Mammary epithelial cell (primary cell): ENCODE data around the gene ADAMTS3.

ENCODE experiments used
- EZH2 ChIP-seq: IDR thresholded peaks from 2 replicates; pipeline ENCODE4 v1.6.1; 2012; ENCODE audit warnings: low read length, inconsistent platforms, borderline replicate concordance
- TF ChIP-seq, protein P1 (sequence below), 2 donors: IDR thresholded peaks in 1 of 2; conservative IDR thresholded peaks in 1 of 2; 2 replicates each; pipeline ENCODE4 v1.5.1; 2011 to 2012; ENCODE audit warnings: inconsistent platforms in 2 of 2, low read length in 2 of 2, mild to moderate bottlenecking in 2 of 2, control low read depth in 1 of 2, low read depth in 1 of 2; ENCODE audit not compliant: insufficient read depth in 1 of 2; ENCODE audit errors: extremely low read depth in 1 of 2

DNA sequence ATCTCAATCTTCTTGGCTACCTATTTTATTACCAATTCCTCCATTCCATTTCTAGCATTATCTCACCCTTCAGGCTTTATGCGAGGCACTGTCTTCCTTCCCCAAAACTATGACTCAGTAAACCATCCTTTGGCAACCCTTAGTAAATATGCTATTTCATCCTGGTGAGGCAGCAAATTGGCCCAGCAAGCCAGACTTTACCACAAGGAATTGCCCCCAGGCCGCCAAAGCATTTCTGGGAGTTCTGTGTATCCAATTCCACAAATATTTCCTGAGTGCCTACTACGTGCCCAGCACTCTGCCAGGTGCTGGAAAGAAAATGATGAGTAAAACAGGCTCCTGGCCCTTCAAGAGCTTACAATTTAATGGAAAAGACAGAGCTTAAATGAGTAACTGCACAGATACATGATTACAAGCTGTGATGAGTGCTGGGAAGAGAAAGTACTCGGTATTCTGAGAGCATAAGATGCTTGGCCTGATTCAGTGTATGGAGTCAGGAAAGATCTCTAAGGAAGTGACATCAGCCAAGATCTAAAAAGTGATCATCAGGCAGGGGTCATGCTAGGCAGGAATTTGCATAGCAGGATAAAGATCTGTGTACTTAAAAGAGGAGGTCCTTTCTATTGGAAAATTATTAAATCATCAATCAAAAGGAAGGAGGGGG, 193.8 kb downstream of the ADAMTS3 start:
- TF ChIP-seq, protein P1, sequence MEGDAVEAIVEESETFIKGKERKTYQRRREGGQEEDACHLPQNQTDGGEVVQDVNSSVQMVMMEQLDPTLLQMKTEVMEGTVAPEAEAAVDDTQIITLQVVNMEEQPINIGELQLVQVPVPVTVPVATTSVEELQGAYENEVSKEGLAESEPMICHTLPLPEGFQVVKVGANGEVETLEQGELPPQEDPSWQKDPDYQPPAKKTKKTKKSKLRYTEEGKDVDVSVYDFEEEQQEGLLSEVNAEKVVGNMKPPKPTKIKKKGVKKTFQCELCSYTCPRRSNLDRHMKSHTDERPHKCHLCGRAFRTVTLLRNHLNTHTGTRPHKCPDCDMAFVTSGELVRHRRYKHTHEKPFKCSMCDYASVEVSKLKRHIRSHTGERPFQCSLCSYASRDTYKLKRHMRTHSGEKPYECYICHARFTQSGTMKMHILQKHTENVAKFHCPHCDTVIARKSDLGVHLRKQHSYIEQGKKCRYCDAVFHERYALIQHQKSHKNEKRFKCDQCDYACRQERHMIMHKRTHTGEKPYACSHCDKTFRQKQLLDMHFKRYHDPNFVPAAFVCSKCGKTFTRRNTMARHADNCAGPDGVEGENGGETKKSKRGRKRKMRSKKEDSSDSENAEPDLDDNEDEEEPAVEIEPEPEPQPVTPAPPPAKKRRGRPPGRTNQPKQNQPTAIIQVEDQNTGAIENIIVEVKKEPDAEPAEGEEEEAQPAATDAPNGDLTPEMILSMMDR (conservative IDR thresholded peaks at IDR 0.05 in 1 of 2, IDR thresholded peaks at IDR 0.05 in 1 of 2; ENCODE audit: extremely low read depth in 1 of 2, insufficient read depth in 1 of 2, low read depth in 1 of 2, low read length in 2 of 2), result no peak
- no peak for TF ChIP-seq EZH2
